Stomach smooth muscle (tissue), 2 donors: ENCODE measurements around the gene TLX2.
A peak's percentile ranks its signal among the peaks of the same experiment; 100 is the strongest.
"Not testable (repeated sequence)": the region's sequence is repeated elsewhere in the genome, so short reads cannot be mapped to it uniquely, and the experiment has no call there.

Source experiments
- H3K27ac ChIP-seq: one replicate; pipeline ENCODE4 v1.7.0; 2013; ENCODE audit warnings: mild to moderate bottlenecking, low read length, inconsistent platforms
- H3K27me3 ChIP-seq, 2 donors: one replicate each; pipeline ENCODE4 v1.7.0; 2013; ENCODE audit warnings: low read length in 2 of 2; ENCODE audit not compliant: insufficient read depth in 2 of 2, control insufficient read depth in 1 of 2
- H3K36me3 ChIP-seq, 2 donors: one replicate each; pipeline ENCODE4 v1.7.0; 2013; ENCODE audit warnings: low read length in 2 of 2; ENCODE audit not compliant: control insufficient read depth in 2 of 2, insufficient read depth in 2 of 2
- H3K4me1 ChIP-seq: one replicate; pipeline ENCODE4 v1.7.0; 2013; ENCODE audit warnings: low read length; ENCODE audit not compliant: control insufficient read depth, insufficient read depth
- H3K4me3 ChIP-seq, 2 donors: one replicate each; pipeline ENCODE4 v1.7.0; 2013; ENCODE audit warnings: low read length in 2 of 2
- H3K9ac ChIP-seq, 2 donors: one replicate each; pipeline ENCODE4 v1.7.0; 2013; ENCODE audit warnings: low read length in 2 of 2, mild to moderate bottlenecking in 1 of 2
- H3K9me3 ChIP-seq, 2 donors: one replicate each; pipeline ENCODE4 v1.7.0; 2013; ENCODE audit warnings: low read length in 2 of 2; ENCODE audit not compliant: control insufficient read depth in 2 of 2
- donor health status: healthy.
- donor health status: Pancreatic carcinoma.

Gene TLX2

DNA sequence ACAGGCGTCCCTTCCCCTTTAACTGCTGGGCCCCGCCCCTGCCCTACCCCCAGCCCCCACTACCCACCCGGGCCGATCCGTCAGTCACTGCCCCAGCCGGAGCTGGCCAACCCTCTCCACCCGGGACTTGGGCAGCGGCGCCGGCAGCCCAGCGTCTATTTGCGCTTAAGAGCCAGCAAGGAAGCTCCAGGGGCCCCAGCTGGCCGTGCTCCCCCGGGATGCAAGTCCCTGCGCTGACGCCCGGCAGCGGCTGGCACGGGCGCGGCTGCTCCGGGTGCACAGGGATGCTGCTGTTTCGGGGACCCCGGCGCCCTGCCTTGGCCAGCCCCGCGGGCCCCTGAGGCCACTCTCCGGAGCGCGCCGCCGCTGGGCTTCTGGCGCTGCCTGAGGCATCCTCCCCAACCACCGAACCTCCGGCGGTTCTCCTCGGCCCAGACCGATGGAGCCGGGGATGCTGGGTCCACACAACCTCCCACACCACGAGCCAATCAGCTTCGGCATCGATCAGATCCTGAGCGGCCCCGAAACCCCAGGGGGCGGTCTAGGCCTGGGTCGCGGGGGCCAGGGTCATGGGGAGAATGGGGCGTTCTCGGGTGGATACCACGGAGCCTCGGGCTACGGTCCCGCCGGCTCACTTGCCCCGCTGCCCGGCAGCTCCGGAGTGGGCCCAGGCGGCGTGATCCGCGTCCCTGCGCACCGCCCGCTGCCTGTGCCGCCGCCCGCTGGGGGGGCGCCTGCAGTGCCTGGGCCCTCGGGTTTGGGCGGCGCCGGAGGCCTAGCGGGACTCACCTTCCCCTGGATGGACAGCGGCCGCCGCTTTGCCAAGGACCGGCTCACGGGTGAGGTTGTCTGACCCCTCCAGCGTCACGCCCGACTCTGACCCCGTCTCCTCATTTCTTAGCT lies at the start of gene TLX2:
Gene TLX2 (plus strand): TSS at position 83 of the 903 bp plus-strand sequence. CDS start 357 bp downstream, at position 440.
- Histone ChIP-seq H3K9me3 (no peaks in the 10 kb centered on the region), H3K36me3 (no peaks in the 10 kb centered on the region), H3K9ac (no peak within 1 kb of the TSS), H3K4me1 (peaks cover 20% of the 10 kb centered on the region), H3K27ac (no peak within 1 kb of the TSS), H3K4me3 (no peak within 1 kb of the TSS), H3K27me3 (peaks cover 77 to 80% of the 10 kb centered on the region in 2 donors)

DNA sequence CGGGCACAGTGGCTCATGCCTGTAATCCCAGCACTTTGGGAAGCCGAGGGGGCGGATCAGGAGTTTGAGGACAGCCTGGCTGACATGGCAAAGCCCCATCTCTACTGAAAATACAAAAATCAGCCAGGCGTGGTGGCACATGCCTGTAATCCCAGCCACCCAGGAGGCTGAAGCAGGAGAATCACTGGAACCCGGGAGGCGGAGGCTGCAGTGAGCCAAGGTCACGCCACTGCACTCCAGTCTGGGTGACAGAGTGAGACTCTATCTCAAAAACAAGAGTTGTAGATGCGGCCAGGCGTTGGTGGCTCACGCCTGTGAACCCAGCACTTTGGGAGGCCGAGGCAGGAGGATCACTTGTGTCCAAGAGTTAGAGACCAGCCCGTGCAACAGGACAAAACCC lies 43.5 kb upstream of the TLX2 start:
- peaks cover 12 to 16% of the 10 kb centered on the region in 2 donors for H3K36me3 ChIP-seq
- not testable (repeated sequence) for H3K9ac ChIP-seq, H3K27ac ChIP-seq, H3K9me3 ChIP-seq, H3K4me3 ChIP-seq, H3K27me3 ChIP-seq
- H3K4me1 ChIP-seq, result peaks cover 26% of the 10 kb centered on the region

DNA sequence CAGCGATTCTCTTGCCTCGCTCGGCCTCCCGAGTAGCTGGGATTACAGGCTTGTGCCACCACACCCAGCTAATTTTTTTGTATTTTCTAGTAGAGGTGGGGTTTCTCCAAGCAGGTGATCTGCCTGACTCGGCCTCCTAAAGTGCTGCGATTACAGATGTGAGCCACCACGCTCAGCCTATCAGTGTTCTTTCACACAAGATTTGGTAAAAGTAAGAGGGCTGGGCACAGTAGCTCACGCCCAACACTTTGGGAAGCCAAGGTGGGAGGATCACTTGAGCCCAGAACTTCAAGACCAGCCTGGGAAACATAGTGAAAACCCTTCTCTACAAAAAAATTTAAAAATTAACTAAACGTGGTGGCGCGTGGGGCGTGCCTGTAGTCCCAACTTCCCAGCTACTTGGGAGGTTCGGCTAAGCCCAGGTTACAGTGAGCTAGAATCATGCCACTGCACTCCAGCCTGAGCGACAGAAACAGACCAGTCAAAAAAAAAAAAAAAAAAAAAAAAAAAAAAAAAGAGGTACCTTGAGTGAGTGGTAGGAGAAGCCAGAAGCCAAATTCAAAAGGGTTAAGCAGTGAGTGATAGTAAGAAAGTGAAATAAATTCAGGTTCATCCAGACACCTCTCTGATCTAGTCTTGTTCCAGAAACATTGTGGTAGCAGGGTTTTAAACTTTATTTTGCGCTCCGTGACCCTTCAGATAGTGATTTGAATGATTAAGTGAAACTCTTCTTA lies 42.8 kb upstream of the TLX2 start:
- peak overlapping the region; percentile 83 to 95 for H3K9ac ChIP-seq
- H3K27me3 ChIP-seq, result no peaks in the 10 kb centered on the region
- peak overlapping the region; percentile 96 to 97 for H3K4me3 ChIP-seq
- H3K27ac ChIP-seq, result peak overlapping the region; percentile 89
- peaks cover 14 to 16% of the 10 kb centered on the region in 2 donors for H3K36me3 ChIP-seq
- peaks cover 22% of the 10 kb centered on the region for H3K4me1 ChIP-seq
- no peaks in the 10 kb centered on the region for H3K9me3 ChIP-seq

DNA sequence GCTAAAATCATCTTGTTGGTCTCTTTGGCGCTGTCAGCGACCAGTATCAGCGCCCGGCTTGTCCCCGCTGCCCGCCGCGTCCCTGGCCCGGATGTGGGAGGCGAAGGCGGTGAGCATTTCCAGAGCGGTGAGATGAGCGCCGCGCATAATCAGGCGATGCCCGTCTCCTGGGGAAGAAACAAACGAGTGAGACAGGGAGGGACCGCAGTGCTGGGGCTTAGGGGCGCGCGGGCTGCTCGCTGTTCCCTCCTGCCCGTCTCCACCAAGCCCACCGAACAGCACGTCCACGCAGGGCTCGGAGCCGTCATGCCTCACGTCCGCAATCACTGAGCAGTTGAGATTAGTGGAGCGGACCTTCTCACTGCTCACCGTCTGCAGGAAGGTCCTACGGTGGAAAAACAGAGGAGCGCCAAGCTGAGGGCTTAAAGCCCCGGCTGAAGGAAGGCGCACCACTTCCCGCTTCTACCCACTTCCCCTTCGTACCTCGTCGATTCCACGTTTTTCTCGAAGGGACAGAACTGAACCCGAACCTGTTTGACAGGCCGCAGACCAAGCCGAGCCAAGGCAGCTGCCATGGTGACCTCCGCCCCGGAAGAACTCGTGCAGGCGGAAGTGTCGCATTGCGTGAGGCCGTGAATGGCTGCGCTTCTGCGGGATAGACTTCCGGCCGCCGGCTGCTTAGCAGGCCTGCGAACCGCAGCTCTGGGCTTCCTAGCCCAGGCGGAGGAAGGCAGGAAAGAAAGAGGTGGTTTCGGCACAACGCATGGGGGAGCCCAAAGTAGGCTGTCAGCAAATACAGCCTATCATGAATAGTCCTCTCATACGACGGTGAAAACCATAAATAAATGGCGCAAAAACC lies 41.9 kb upstream of the TLX2 start, which contains the start of gene MRPL53:
Gene MRPL53 (minus strand): TSS at position 595 of the 859 bp plus-strand sequence. CDS start 20 bp downstream, at position 575.
- peaks cover 15 to 17% of the 10 kb centered on the region in 2 donors for H3K36me3 ChIP-seq
- no peaks in the 10 kb centered on the region for H3K27me3 ChIP-seq
- H3K4me1 ChIP-seq, result peaks cover 22% of the 10 kb centered on the region
- H3K9ac ChIP-seq, result peak within 1 kb of the TSS; percentile 83 to 95
- H3K4me3 ChIP-seq, result peak within 1 kb of the TSS; percentile 96 to 97
- H3K27ac ChIP-seq, result peak within 1 kb of the TSS; percentile 89
- no peaks in the 10 kb centered on the region for H3K9me3 ChIP-seq

DNA sequence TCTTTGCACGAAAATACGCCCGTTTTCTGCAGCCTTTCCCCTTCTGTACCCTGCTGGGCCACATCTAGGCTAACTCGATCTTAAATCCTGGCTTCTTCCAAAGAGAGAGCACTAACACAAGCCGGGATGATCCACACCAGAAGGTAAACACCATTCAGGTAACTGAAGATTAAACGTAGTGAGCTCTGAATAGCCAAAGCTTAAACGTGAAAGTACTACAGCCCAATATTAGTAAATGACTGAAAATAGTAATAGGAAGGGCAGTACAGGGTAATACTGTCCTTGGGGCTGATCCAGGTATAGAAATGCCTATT lies 41.3 kb upstream of the TLX2 start:
- Histone ChIP-seq H3K27ac (peak overlapping the region; percentile 89), H3K9me3 (no peaks in the 10 kb centered on the region), H3K4me3 (peak overlapping the region; percentile 96 to 97), H3K9ac (peak overlapping the region; percentile 83 to 95), H3K36me3 (peaks cover 19 to 21% of the 10 kb centered on the region in 2 donors), H3K27me3 (no peaks in the 10 kb centered on the region), H3K4me1 (peaks cover 22% of the 10 kb centered on the region)

DNA sequence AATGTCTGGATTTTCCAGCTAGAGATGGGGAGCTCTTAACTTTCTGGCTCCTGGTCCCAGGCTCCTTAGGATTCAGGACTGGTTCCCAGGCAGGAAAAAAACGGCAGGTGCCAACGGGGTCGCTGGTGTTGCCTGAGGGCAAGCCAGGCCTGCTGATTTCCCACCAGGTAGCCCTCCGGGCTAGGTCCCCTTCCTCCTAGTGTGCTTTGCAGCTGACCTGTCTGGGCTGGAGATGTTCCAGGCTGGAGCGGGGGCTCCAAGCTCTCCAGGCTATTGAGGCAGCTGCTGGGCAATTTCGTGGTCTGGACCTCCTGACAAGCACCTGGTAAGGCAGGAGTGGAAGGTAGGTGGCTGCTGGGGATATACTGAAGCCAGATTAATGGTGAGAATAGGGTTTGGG lies 39.8 kb upstream of the TLX2 start:
- no peaks in the 10 kb centered on the region for H3K9me3 ChIP-seq
- H3K27ac ChIP-seq, result no peak overlapping the region
- no peaks in the 10 kb centered on the region for H3K27me3 ChIP-seq
- no peak overlapping the region for H3K9ac ChIP-seq
- peaks cover 22% of the 10 kb centered on the region for H3K4me1 ChIP-seq
- H3K36me3 ChIP-seq, result peaks cover 21 to 22% of the 10 kb centered on the region in 2 donors
- H3K4me3 ChIP-seq, result no peak overlapping the region

DNA sequence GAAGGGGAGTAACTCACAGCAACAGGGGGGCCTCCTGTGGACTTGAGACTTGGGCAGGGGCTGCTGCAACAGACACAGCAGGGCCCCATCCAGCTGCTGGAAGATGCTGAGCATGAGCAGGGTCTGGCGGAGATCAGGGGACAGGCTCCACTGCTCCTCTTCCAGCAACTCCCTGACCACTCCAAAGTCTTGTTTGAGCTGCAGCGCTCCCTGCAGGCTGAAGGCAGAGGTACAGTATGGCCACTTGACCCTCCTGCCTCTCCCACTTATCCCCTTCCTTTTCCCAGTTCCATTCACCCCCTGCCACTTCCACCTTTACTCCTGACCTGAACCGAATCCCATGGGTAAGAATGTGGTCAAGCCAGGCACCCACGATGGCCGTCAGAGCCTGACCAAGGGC lies 39.4 kb upstream of the TLX2 start:
- Histone ChIP-seq H3K36me3 (peaks cover 22% of the 10 kb centered on the region in 2 donors), H3K4me1 (peaks cover 22% of the 10 kb centered on the region), H3K27me3 (no peaks in the 10 kb centered on the region), H3K4me3 (no peak overlapping the region), H3K9ac (no peak overlapping the region), H3K27ac (no peak overlapping the region), H3K9me3 (no peaks in the 10 kb centered on the region)

DNA sequence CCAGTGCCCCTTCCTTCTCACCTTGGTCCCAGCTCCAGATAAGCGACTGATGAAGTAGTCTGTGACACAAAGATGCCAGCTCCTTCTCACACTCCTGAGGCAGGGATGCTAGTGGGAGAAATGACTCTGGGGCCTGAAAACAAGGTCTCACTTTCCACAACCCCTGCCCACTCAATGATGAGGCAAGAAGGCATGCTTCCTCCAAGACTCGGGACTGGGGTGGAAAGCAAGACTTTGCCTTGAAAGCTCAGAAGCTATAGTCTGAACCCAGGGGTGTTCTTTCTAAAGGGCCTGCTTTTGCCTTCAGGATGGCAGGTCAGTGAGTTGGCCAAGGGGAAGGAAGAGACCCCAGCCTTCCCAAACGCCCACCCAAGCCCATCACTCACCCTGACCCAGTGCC lies 32.8 kb upstream of the TLX2 start:
- Histone ChIP-seq H3K27ac (peak overlapping the region; percentile 88), H3K36me3 (peaks cover 13 to 18% of the 10 kb centered on the region in 2 donors), H3K9ac (peak overlapping the region; percentile 80 to 87), H3K27me3 (no peaks in the 10 kb centered on the region), H3K9me3 (no peaks in the 10 kb centered on the region), H3K4me1 (peaks cover 28% of the 10 kb centered on the region), H3K4me3 (peak overlapping the region; percentile 99 to 100)

DNA sequence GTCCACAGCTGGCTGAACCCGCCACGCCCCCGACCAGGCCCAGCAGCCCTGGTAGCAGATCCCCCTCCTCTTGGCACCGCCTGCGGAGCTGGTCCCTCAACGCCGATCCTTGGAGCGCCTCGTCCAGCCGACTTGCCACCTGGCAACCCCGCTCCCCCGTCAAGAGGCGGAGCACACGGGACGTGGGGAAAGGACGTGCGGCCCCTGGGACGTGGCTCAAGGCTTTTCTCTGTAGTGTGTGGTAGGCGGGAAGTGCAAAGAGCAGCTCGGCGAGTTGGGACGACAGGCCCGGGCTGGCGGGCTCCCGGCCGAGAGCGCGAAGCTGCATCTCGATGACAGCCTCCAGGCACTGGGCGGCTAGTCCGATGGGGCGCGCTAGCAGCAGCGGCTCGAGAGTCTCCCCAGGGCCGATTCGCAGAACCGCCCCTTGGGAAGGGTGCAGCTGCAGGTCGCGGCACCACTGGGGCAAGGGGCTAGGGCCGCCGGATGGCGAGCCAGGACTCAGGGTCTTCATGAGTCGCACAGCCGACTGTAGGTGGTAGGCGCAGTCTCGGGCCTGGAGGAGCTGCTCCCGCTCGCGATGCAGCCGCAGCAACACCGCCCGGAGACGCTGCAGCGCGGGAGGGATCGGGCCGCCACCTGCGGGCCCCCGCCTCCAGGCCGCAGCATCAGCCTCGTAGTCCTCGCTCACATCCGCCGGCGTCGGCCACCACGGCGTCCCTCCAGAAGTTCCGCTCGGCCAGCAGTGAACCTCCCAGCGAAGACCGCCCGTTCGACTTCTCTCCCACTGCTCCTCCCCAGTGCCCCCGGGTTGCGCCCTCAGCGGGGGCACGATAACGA lies 32.1 kb upstream of the TLX2 start:
- Histone ChIP-seq H3K27me3 (no peaks in the 10 kb centered on the region), H3K36me3 (peaks cover 13 to 17% of the 10 kb centered on the region in 2 donors), H3K4me1 (peaks cover 28% of the 10 kb centered on the region), H3K4me3 (peak overlapping the region; percentile 99 to 100), H3K9me3 (no peaks in the 10 kb centered on the region), H3K9ac (peak overlapping the region; percentile 80 to 87), H3K27ac (peak overlapping the region; percentile 88)
